HG03039 (cell line): Measurements from ENCODE around the gene CCL4L2.
"Not testable (repeated sequence)": the region's sequence is repeated elsewhere in the genome, so short reads cannot be mapped to it uniquely, and the experiment has no call there.

Experiments
- ATAC-seq: cut with Tn5 transposase; IDR thresholded peaks from one replicate; pipeline ENCODE4 v1.9.1; 2021; ENCODE audit warnings: mild to moderate bottlenecking, moderate library complexity; ENCODE audit not compliant: unreplicated experiment

Gene CCL4L2

DNA sequence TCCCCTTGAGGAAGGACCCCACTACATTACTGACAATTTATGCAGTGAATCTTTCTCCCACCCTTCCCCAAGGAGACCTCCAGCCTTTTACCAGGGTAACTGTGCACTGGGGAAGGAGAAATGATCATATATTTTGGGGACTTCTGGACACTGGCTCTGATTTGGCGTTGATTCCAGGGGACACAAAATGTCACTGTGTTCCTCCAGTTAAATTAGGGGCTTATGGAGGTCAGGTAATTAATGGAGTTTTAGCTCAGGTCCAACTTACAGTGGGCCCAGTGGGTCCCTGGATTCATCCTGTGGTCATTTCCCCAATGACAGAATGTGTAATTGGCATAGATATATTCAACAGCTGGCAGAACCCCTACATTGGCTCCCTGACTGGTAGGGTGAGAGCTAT, 8.7 kb downstream of the CCL4L2 start:
- not testable (repeated sequence) for ATAC-seq

DNA sequence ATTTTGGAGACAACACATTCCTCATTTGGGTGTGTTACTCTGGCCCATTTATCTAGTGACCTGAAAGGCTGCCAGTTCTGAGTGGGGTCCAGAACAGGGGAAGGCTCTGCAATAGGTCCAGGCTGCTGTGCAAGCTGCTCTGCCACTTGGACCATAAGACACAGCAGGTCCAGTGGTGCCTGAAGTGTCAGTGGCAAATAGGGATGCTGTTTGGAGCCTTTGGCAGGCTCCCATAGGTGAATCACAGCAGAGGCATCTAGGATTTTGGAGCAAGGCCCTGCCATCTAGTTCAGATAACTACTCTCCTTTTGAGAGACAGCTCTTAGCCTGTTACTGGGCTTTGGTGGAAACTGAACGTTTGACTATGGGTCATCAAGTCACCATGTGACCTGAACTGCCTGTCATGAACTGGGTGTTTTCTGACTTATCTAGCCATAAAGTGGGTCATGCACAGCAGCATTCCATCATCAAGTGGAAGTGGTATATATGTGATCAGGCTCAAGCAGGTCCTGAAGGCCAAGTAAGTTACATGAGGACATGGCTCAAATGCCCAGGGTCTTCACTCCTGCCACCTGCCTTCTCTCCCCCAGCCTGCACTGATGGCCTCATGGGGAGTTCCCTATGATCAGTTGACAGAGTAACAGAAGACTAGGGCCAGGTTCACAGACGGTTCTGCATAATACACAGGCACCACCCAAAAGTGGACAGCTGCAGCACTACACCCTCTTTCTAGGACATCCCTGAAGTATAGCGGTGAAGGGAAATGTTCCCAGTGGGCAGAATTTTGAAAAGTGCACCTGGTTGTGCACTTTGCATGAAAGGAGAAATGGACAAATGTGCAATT, 10.1 kb downstream of the CCL4L2 start:
- ATAC-seq = not testable (repeated sequence)

DNA sequence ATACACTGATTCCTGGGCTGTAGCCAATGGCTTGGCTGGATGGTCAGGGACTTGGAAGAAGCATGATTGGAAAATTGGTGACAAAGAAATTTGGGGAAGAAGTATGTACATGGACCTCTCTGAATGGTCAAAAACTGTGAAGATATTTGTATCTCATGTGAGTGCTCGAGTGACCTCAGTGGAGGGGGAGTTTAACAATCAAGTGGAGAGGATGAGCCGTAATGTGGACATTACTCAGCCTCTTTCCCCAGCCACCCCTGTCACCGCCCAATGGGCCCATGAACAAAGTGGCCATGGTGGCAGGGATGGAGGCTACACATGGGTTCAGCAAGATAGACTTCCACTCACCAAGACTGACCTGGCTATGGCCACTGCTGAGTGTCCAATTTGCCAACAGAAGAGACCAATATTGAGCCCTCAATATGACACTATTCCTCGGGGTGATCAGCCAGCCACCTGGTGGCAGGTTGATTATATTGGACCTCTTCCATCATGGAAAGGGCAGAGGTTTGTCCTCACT, 10.8 kb downstream of the CCL4L2 start:
- not testable (repeated sequence) for ATAC-seq

DNA sequence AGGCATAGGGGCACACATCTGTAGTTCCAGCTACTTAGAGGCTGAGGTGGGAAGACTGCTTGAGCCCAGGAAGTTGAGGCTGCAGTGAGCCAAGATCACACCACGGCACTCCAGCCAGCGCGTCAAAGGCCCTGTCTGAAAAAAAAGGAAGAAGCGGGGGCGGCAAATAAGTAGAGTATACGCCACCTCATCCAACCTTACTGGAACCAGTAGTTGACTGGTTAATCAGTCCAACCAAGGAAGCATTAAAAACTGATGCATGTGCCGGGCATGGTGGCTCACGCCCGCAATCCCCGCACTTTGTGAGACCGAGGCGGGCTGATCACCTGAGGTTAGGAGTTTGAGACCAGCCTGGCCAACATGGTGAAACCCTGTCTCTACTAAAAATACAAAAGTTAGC, 12.1 kb downstream of the CCL4L2 start:
- ATAC-seq = not testable (repeated sequence)

DNA sequence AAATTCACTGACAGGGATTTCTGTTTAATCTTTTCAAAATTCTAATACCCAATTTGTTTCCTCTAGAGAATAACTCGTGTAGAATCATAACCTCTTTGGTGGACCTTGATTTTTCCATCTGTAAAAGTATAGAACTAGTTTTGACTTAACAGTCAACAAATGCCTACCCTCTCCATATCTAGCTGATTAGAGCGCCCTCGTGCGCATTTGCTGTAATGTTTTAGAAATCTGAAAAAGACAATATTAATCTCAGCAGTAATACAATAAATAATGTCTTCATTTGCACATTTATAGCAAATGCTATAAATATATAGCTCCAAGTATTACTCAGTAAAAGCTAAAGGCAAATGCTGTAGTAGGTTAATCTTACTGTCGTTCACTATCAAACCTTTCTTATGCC, 18.8 kb downstream of the CCL4L2 start:
- ATAC-seq = not testable (repeated sequence)

DNA sequence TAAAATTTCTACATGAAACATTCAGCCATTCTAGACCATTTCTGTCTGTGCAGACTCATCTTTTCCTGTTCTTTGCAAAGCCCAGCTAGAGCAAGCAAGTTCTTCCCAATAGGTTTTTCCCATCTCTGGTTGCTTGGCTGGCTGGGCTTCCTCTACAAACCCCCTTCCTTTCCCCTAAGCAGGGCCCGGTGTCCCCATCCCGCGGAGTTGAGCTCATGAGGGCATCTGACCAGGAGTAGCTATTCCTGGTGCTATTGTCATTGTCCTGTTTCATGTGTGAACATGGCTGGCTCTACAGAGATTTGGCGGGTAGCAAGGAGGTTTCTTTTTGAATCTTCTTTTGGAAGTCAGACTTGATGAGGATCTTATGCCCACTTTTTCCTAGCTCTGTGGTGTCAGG, 31.2 kb downstream of the CCL4L2 start:
- not testable (repeated sequence) for ATAC-seq
